Measurements from ENCODE around the gene PCSK9.

DNA sequence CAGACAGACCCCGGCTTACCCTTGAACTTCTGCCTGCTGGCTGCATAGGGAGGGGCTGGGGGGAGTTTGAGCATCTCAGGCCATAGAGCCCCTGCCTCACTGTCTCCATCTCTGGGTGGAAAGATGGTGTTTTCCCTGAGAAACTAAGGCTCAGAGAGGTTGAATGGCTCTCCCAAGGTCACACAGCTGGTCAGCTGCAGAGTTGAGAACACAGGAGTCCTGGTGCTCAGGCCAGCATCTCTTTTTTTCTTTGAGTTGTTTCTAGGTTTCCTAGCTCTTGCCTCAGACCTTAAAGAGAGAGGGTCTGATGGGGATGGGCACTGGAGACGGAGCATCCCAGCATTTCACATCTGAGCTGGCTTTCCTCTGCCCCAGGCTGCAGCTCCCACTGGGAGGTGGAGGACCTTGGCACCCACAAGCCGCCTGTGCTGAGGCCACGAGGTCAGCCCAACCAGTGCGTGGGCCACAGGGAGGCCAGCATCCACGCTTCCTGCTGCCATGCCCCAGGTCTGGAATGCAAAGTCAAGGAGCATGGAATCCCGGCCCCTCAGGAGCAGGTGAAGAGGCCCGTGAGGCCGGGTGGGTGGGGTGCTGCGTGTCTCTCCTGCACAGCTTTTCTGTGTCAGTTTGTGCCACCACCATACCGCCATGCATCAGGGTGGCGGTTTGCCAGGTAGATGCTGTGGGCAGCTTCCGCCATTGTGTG lies 21.8 kb downstream of the PCSK9 start:
- TF ChIP-seq, protein P1, sequence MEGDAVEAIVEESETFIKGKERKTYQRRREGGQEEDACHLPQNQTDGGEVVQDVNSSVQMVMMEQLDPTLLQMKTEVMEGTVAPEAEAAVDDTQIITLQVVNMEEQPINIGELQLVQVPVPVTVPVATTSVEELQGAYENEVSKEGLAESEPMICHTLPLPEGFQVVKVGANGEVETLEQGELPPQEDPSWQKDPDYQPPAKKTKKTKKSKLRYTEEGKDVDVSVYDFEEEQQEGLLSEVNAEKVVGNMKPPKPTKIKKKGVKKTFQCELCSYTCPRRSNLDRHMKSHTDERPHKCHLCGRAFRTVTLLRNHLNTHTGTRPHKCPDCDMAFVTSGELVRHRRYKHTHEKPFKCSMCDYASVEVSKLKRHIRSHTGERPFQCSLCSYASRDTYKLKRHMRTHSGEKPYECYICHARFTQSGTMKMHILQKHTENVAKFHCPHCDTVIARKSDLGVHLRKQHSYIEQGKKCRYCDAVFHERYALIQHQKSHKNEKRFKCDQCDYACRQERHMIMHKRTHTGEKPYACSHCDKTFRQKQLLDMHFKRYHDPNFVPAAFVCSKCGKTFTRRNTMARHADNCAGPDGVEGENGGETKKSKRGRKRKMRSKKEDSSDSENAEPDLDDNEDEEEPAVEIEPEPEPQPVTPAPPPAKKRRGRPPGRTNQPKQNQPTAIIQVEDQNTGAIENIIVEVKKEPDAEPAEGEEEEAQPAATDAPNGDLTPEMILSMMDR (IDR thresholded peaks at IDR 0.05; ENCODE audit: insufficient read depth, low read depth, low read length): no peak
- no peak for TF ChIP-seq EZH2 (IDR thresholded peaks at IDR 0.05; ENCODE audit: insufficient read depth, low read length)
